HEK293 (cell line): Measurements from ENCODE around the gene SLC6A13.

Experiments
- MYNN ChIP-seq: fragments of 450-650 bp; formaldehyde crosslinking; IDR thresholded peaks from 2 replicates; pipeline ENCODE4 v1.5.1; 2016; ENCODE audit warnings: missing biosample characterization, missing genetic modification characterization, borderline replicate concordance
- ZBTB6 ChIP-seq: fragments of 450-650 bp; formaldehyde crosslinking; IDR thresholded peaks from 2 replicates; pipeline ENCODE4 v1.5.1; 2017; ENCODE audit warnings: missing biosample characterization, missing genetic modification characterization
- ZFHX2 ChIP-seq: fragments of 450-650 bp; formaldehyde crosslinking; conservative IDR thresholded peaks from 2 replicates; pipeline ENCODE4 v1.5.1; 2016; ENCODE audit warnings: missing biosample characterization, missing genetic modification characterization
- ZNF292 ChIP-seq: fragments of 450-650 bp; formaldehyde crosslinking; IDR thresholded peaks from 2 replicates; pipeline ENCODE4 v1.5.1; 2016; ENCODE audit warnings: low read depth, missing biosample characterization, missing genetic modification characterization, borderline replicate concordance
- ZNF544 ChIP-seq: fragments of 450-650 bp; formaldehyde crosslinking; IDR thresholded peaks from 2 replicates; pipeline ENCODE4 v1.5.0; 2017; ENCODE audit warnings: missing biosample characterization, missing genetic modification characterization
- ZNF558 ChIP-seq: fragments of 450-650 bp; formaldehyde crosslinking; IDR thresholded peaks from 2 replicates; pipeline ENCODE4 v1.5.1; 2016; ENCODE audit warnings: missing biosample characterization, missing genetic modification characterization
- ZNF692 ChIP-seq: fragments of 450-650 bp; formaldehyde crosslinking; IDR thresholded peaks from 2 replicates; pipeline ENCODE4 v1.5.1; 2016; ENCODE audit warnings: missing biosample characterization, missing genetic modification characterization
- ZNF792 ChIP-seq: fragments of 450-650 bp; formaldehyde crosslinking; IDR thresholded peaks from 2 replicates; pipeline ENCODE4 v1.5.1; 2016; ENCODE audit warnings: missing biosample characterization, missing genetic modification characterization
- TF ChIP-seq, protein P1 (sequence below): fragments of 450-650 bp; formaldehyde crosslinking; optimal IDR thresholded peaks from 2 replicates; pipeline ENCODE3; 2016; ENCODE audit warnings: missing biosample characterization, mild to moderate bottlenecking, missing genetic modification characterization
- TF ChIP-seq, protein P2 (sequence below): fragments of 450-650 bp; formaldehyde crosslinking; IDR thresholded peaks from 2 replicates; pipeline ENCODE4 v1.5.1; 2016; ENCODE audit warnings: missing biosample characterization, missing genetic modification characterization
- TF ChIP-seq, protein P3 (sequence below): fragments of 450-650 bp; formaldehyde crosslinking; IDR thresholded peaks from 2 replicates; pipeline ENCODE4 v1.5.1; 2016; ENCODE audit warnings: missing biosample characterization, missing genetic modification characterization, low read depth
- TF ChIP-seq, protein P4 (sequence below): fragments of 450-650 bp; formaldehyde crosslinking; IDR thresholded peaks from 2 replicates; pipeline ENCODE4 v1.5.1; 2016; ENCODE audit warnings: missing biosample characterization, missing genetic modification characterization

DNA sequence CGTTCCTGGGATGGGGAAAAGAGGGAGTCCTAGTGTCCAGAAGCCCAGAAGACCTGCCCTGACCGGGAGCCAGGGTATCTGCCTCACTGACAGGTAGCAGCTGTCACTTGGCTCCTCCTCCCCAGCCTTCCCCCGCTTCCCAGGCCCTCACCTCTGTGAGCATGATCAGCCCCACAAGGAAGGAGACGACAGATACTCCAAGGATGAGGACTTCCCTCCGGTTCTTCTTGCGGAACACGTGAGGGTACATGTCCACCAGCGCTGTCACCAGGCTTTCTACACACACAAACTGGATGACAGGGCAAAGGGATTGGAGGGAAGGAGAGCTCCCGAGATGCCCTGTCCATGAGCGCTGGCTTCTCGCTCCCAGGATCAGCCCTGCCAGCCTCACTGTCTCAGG is 38.8 kb downstream of the SLC6A13 start:
- TF ChIP-seq, protein P1, sequence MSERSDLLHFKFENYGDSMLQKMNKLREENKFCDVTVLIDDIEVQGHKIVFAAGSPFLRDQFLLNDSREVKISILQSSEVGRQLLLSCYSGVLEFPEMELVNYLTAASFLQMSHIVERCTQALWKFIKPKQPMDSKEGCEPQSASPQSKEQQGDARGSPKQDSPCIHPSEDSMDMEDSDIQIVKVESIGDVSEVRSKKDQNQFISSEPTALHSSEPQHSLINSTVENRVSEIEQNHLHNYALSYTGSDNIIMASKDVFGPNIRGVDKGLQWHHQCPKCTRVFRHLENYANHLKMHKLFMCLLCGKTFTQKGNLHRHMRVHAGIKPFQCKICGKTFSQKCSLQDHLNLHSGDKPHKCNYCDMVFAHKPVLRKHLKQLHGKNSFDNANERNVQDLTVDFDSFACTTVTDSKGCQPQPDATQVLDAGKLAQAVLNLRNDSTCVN, result no peak
- TF ChIP-seq, protein P2, sequence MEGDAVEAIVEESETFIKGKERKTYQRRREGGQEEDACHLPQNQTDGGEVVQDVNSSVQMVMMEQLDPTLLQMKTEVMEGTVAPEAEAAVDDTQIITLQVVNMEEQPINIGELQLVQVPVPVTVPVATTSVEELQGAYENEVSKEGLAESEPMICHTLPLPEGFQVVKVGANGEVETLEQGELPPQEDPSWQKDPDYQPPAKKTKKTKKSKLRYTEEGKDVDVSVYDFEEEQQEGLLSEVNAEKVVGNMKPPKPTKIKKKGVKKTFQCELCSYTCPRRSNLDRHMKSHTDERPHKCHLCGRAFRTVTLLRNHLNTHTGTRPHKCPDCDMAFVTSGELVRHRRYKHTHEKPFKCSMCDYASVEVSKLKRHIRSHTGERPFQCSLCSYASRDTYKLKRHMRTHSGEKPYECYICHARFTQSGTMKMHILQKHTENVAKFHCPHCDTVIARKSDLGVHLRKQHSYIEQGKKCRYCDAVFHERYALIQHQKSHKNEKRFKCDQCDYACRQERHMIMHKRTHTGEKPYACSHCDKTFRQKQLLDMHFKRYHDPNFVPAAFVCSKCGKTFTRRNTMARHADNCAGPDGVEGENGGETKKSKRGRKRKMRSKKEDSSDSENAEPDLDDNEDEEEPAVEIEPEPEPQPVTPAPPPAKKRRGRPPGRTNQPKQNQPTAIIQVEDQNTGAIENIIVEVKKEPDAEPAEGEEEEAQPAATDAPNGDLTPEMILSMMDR (tag by site-specific recombination), result no peak
- TF ChIP-seq ZNF558 (tag by site-specific recombination) (no peak), ZNF544 (no peak), ZNF292 (tag by site-specific recombination) (no peak), MYNN (no peak), ZNF692 (no peak), ZNF792 (tag by site-specific recombination) (no peak), ZFHX2 (tag by site-specific recombination) (no peak), ZBTB6 (no peak)
- TF ChIP-seq, protein P3, sequence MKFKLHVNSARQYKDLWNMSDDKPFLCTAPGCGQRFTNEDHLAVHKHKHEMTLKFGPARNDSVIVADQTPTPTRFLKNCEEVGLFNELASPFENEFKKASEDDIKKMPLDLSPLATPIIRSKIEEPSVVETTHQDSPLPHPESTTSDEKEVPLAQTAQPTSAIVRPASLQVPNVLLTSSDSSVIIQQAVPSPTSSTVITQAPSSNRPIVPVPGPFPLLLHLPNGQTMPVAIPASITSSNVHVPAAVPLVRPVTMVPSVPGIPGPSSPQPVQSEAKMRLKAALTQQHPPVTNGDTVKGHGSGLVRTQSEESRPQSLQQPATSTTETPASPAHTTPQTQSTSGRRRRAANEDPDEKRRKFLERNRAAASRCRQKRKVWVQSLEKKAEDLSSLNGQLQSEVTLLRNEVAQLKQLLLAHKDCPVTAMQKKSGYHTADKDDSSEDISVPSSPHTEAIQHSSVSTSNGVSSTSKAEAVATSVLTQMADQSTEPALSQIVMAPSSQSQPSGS, result no peak
- TF ChIP-seq, protein P4, sequence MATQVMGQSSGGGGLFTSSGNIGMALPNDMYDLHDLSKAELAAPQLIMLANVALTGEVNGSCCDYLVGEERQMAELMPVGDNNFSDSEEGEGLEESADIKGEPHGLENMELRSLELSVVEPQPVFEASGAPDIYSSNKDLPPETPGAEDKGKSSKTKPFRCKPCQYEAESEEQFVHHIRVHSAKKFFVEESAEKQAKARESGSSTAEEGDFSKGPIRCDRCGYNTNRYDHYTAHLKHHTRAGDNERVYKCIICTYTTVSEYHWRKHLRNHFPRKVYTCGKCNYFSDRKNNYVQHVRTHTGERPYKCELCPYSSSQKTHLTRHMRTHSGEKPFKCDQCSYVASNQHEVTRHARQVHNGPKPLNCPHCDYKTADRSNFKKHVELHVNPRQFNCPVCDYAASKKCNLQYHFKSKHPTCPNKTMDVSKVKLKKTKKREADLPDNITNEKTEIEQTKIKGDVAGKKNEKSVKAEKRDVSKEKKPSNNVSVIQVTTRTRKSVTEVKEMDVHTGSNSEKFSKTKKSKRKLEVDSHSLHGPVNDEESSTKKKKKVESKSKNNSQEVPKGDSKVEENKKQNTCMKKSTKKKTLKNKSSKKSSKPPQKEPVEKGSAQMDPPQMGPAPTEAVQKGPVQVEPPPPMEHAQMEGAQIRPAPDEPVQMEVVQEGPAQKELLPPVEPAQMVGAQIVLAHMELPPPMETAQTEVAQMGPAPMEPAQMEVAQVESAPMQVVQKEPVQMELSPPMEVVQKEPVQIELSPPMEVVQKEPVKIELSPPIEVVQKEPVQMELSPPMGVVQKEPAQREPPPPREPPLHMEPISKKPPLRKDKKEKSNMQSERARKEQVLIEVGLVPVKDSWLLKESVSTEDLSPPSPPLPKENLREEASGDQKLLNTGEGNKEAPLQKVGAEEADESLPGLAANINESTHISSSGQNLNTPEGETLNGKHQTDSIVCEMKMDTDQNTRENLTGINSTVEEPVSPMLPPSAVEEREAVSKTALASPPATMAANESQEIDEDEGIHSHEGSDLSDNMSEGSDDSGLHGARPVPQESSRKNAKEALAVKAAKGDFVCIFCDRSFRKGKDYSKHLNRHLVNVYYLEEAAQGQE, result no peak
